Activated naive CD8-positive, alpha-beta T cell treated with anti-CD3 and anti-CD28 coated beads, Interleukin-2, amount 50 U/mL, for 24 hours (primary cell): ENCODE data around the gene KLK6.
"Not testable (repeated sequence)": the region's sequence is repeated elsewhere in the genome, so short reads cannot be mapped to it uniquely, and the experiment has no call there.

Experiments used
- ATAC-seq: fragments of 150-1000 bp; cut with Tn5 transposase; one replicate; pipeline ENCODE4 v1.10.0; 2021
- DNase-seq: peaks from one replicate; pipeline ENCODE4 v3.0.0; 2021
- H3K27ac Mint-ChIP-seq: one replicate; pipeline ENCODE4 v1.8.0; 2021; ENCODE audit warnings: mild to moderate bottlenecking, mixed read lengths
- H3K27me3 Mint-ChIP-seq: one replicate; pipeline ENCODE4 v1.8.0; 2021; ENCODE audit warnings: mixed read lengths
- H3K36me3 Mint-ChIP-seq: one replicate; pipeline ENCODE4 v1.8.0; 2021; ENCODE audit warnings: low read depth, mixed read lengths
- H3K4me1 Mint-ChIP-seq: one replicate; pipeline ENCODE4 v1.8.0; 2021; ENCODE audit warnings: mixed read lengths
- H3K4me3 Mint-ChIP-seq: one replicate; pipeline ENCODE4 v1.8.0; 2021; ENCODE audit warnings: mild to moderate bottlenecking, moderate library complexity, mixed read lengths
- H3K9me3 Mint-ChIP-seq: one replicate; pipeline ENCODE4 v1.8.0; 2021; ENCODE audit warnings: mixed read lengths

The KLK6 gene

GRCh38 chr19:51002089-51002532 is 32.7 kb upstream of the KLK6 start:
- Mint-ChIP-seq H3K4me1 (no peaks in the 10 kb centered on the region), H3K36me3 (no peaks in the 10 kb centered on the region), H3K27me3 (peaks cover 46% of the 10 kb centered on the region), H3K27ac (no peak overlapping the region), H3K4me3 (no peak overlapping the region), H3K9me3 (no peaks in the 10 kb centered on the region)
- ATAC-seq = no peak
- DNase-seq = no peak

DNA sequence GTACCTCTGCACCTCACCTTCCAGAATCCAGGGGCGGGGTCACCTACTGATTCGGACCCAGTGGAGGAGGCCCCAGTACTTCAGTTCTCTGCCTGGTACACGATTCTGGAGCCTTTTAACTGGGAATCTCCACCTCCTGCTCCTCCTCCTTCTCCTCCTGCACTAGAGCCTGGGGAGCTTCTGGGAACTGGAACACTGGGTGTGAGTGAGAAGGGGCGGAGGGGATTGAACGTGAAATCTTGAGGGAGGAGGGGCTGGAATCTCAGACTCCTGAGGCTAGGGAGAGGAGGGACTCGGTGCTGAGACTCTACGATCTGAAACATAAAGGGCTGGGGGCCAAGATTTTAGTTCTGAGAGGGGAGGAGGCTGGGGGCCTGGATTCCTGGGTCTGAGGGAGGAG is 32.1 kb upstream of the KLK6 start, which contains the start of gene KLK8:
KLK8 (minus strand) TSS at position 90 of the 400 bp plus-strand sequence. CDS start 437 bp downstream, outside the sequence.
- Mint-ChIP-seq H3K4me1 (no peaks in the 10 kb centered on the region), H3K27me3 (peaks cover 45% of the 10 kb centered on the region), H3K9me3 (no peaks in the 10 kb centered on the region), H3K4me3 (no peak within 1 kb of the TSS), H3K27ac (no peak within 1 kb of the TSS), H3K36me3 (no peaks in the 10 kb centered on the region)
- ATAC-seq = no peak
- DNase-seq = no peak

DNA sequence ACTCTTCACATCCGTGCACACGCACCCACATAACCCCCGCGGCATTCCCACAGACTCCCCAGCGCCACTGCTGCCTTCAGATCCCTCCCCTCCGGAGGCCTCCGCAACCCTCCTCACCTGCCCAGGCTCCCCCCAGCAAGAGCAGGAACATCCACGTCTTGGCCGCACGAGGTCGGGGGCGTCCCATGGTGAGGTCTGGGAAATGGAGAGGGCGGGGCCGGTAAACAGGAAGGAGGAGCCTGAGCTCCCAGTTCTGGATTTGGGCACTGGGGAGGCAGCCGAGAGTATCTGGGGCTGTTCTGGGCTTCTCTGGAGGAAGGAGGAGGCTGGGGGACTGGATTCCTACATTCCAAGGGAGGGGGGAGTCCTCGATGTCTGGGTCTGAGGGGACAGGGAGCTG is 31.6 kb upstream of the KLK6 start:
- H3K27me3 Mint-ChIP-seq = peaks cover 42% of the 10 kb centered on the region
- no peaks in the 10 kb centered on the region for H3K4me1 Mint-ChIP-seq
- no peaks in the 10 kb centered on the region for H3K36me3 Mint-ChIP-seq
- DNase-seq (no peak), ATAC-seq (no peak)
- no peak overlapping the region for H3K27ac Mint-ChIP-seq
- H3K9me3 Mint-ChIP-seq = no peaks in the 10 kb centered on the region
- H3K4me3 Mint-ChIP-seq = no peak overlapping the region

DNA sequence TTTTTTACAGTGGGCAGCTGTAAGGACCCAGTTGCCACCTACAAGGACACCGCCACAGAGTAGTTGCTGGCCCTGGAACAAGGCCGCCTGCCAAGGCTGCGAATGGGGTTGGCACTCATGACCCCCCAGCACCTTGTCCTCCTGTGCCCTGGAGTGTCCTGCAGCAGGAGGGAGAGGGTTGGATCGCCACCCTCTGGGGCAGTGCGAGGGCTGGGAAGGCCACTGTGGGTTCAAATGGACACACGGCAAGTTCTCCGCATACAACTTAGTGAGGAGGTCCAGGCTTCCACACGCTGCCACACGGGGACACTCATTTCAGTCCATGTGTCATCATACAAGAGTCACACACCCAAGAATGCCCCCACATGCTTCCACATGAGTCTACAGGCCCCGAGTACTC is 31.0 kb upstream of the KLK6 start:
- no peaks in the 10 kb centered on the region for H3K4me1 Mint-ChIP-seq
- no peaks in the 10 kb centered on the region for H3K36me3 Mint-ChIP-seq
- ATAC-seq (no peak), DNase-seq (no peak)
- H3K27ac Mint-ChIP-seq = no peak overlapping the region
- no peaks in the 10 kb centered on the region for H3K9me3 Mint-ChIP-seq
- H3K4me3 Mint-ChIP-seq = no peak overlapping the region
- H3K27me3 Mint-ChIP-seq = peaks cover 43% of the 10 kb centered on the region

DNA sequence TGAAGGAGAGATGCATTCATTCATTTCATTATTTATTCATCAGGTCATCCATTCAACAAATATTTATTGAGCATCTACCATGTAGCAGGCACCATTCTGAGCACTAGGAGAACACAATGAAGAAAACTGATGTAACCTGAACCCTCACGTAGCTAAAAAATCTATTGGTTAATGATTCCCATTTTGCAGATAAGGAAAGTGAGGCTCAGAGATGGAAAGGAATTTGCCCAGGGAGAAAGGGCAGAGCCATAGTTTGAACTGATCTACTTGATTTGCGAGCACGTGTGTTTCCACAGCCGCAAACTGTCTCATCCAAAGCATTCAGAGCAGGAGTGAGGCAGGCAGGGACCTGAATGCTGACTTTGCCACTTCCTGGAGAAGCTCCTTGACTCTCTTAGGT is 29.3 kb upstream of the KLK6 start:
- DNase-seq (no peak), ATAC-seq (no peak)
- peaks cover 38% of the 10 kb centered on the region for H3K27me3 Mint-ChIP-seq
- H3K4me1 Mint-ChIP-seq = no peaks in the 10 kb centered on the region
- H3K36me3 Mint-ChIP-seq = no peaks in the 10 kb centered on the region
- peaks cover 4% of the 10 kb centered on the region for H3K9me3 Mint-ChIP-seq
- no peak overlapping the region for H3K4me3 Mint-ChIP-seq
- no peak overlapping the region for H3K27ac Mint-ChIP-seq

- Mint-ChIP-seq H3K4me1 (no peaks in the 10 kb centered on the region), H3K36me3 (no peaks in the 10 kb centered on the region), H3K27ac (no peak overlapping the region), H3K4me3 (no peak overlapping the region), H3K27me3 (peaks cover 35% of the 10 kb centered on the region), H3K9me3 (peaks cover 4% of the 10 kb centered on the region)
- ATAC-seq (no peak), DNase-seq (no peak)
These were observed 28.7 kb upstream of the KLK6 start for GRCh38 chr19:50998061-50998460.

- peaks cover 23% of the 10 kb centered on the region for H3K27me3 Mint-ChIP-seq
- H3K36me3 Mint-ChIP-seq = no peaks in the 10 kb centered on the region
- H3K4me3 Mint-ChIP-seq = no peak overlapping the region
- no peaks in the 10 kb centered on the region for H3K4me1 Mint-ChIP-seq
- ATAC-seq (no peak), DNase-seq (no peak)
- H3K9me3 Mint-ChIP-seq = peaks cover 4% of the 10 kb centered on the region
- no peak overlapping the region for H3K27ac Mint-ChIP-seq
These were observed 24.7 kb upstream of the KLK6 start for GRCh38 chr19:50994129-50994528.

DNA sequence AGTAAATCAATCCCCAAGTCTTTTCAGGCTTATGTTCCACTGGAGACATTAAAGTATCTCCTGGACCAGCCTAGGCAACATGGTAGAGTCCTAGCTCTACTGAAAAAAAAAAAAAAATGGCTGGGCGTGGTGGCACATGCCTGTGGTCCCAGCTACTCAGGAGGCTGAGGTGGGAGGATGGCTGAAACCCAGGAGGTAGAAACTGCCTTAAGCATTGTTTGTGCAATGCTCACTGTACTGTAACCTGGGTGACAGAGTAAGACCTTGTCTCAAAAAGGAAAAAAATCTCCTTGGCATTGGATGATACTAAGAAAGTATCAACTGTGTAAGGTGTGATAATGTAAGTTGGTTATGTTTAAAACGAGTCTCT is 23.3 kb upstream of the KLK6 start:
- peaks cover 22% of the 10 kb centered on the region for H3K27me3 Mint-ChIP-seq
- no peak overlapping the region for H3K4me3 Mint-ChIP-seq
- no peak for DNase-seq
- no peaks in the 10 kb centered on the region for H3K4me1 Mint-ChIP-seq
- peaks cover 4% of the 10 kb centered on the region for H3K9me3 Mint-ChIP-seq
- ATAC-seq = no peak
- H3K36me3 Mint-ChIP-seq = no peaks in the 10 kb centered on the region
- no peak overlapping the region for H3K27ac Mint-ChIP-seq

GRCh38 chr19:50984416-50984815 is 15.0 kb upstream of the KLK6 start:
- H3K4me1 Mint-ChIP-seq, H3K9me3 Mint-ChIP-seq, H3K4me3 Mint-ChIP-seq, H3K36me3 Mint-ChIP-seq, ATAC-seq, DNase-seq, H3K27ac Mint-ChIP-seq: not testable (repeated sequence)
- peaks cover 41% of the 10 kb centered on the region for H3K27me3 Mint-ChIP-seq

DNA sequence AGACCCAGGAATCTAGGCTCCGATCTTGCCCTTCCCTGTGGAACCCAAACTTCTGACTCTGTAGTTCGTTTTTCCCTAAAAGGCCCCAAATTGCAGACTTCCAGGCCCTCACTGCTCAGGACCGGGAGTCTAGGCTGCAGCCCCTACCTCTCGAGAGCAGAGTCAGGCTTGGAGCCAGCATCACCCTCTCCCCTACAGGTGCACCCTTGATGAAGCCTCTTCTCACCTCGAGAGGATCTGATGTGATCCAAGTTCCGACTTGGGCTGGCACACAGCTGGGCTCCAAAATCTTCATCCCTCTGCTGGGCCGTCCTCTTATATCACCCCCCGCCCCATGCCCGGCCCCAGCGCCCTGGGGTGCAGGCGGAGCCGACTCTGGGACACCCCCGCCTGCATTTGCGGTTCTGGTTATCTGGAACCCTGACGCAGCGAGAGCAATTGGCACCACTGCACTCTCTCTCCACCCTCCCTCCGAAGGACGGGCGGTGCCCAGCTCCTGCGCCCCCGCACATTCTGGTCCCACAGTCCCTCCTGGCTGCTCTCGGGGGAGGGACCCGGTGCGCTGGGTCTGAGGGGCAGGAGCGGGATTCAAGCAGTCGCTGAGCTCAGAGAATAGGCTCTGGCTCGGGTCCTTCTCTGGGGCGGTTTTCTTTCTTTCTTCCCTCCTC is 14.4 kb upstream of the KLK6 start, which contains the start of gene KLK7:
KLK7 (minus strand) TSS at position 293 of the 668 bp plus-strand sequence. CDS start 1,518 bp downstream, outside the sequence.
- DNase-seq (no peak), ATAC-seq (no peak)
- Mint-ChIP-seq H3K4me3 (no peak within 1 kb of the TSS), H3K4me1 (no peaks in the 10 kb centered on the region), H3K9me3 (no peaks in the 10 kb centered on the region), H3K27me3 (peaks cover 39% of the 10 kb centered on the region), H3K27ac (no peak within 1 kb of the TSS), H3K36me3 (no peaks in the 10 kb centered on the region)

DNA sequence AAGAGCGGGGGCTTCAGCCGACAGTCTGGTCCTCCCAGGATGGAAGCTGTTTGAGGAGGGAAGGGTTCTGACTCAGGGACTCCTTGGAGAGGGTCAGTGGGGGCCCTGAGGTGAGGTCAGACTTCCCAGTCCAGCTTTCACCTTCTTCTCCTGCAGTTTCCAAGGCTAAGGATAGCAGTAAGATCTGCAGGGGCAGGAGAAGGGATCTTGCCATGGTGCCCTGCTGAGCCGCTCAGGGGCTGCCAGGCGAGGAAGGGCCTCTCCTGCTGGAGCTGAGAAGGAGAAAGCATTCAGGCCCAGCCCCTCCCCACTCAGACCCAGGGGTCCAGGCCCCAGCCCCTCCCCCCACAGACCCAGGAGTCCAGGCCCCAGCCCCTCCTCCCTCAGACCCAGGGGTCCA is 12.8 kb upstream of the KLK6 start:
- ATAC-seq (no peak), DNase-seq (no peak)
- Mint-ChIP-seq H3K36me3 (no peaks in the 10 kb centered on the region), H3K27me3 (peaks cover 43% of the 10 kb centered on the region), H3K4me3 (no peak overlapping the region), H3K9me3 (no peaks in the 10 kb centered on the region), H3K4me1 (no peaks in the 10 kb centered on the region), H3K27ac (no peak overlapping the region)

DNA sequence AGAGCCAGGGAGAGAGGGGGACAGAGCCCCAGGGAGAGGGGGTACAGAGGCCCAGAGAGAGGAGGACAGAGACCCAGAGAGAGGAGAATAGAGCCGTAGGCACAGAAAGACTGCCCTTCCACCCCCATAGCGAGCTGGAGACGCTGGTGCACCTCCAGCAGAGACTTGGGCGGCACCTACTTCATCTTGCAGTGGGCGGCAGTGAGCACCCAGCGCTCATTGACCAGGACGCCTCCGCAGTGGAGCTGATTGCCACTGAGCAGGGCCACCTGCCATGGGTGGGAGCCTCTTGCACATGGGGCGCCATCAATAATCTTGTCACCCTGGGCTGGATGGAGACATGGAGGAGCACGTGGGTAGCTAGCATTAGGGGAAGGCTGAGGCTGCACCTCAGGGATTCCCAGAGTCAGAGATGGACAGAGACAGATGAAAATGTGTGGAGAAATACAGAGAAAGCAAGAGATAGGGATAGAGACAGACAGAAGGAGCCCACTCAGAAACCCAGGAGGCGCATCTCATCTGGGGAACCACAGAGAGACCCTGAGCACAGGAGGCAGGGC is 12.3 kb upstream of the KLK6 start:
- H3K4me1 Mint-ChIP-seq = no peaks in the 10 kb centered on the region
- DNase-seq = no peak
- no peak overlapping the region for H3K27ac Mint-ChIP-seq
- peaks cover 46% of the 10 kb centered on the region for H3K27me3 Mint-ChIP-seq
- H3K4me3 Mint-ChIP-seq = no peak overlapping the region
- no peaks in the 10 kb centered on the region for H3K36me3 Mint-ChIP-seq
- ATAC-seq = no peak
- no peaks in the 10 kb centered on the region for H3K9me3 Mint-ChIP-seq

DNA sequence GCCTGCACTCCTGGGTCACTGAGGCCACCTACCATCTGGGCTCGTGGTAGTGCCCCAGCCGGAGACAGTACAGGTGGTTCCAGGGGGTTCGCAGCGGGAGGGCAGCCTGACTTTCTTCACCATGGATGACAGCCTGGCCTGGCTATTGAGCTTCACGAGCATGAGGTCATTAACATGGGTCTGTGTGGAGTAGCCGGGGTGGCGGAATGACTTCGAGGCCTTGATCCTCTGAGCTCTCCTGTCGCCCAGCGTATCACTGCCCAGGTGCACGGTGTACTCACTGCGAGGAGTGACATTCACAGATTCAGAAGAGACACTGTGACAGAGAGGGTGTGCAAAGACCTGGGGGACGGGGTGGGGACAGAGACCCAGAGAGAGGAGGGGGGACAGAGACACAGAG is 10.8 kb upstream of the KLK6 start:
- Mint-ChIP-seq H3K27me3 (peaks cover 52% of the 10 kb centered on the region), H3K9me3 (no peaks in the 10 kb centered on the region), H3K36me3 (no peaks in the 10 kb centered on the region), H3K4me1 (no peaks in the 10 kb centered on the region), H3K27ac (no peak overlapping the region), H3K4me3 (no peak overlapping the region)
- no peak for DNase-seq
- no peak for ATAC-seq

GRCh38 chr19:50979758-50980157 is 10.4 kb upstream of the KLK6 start:
- no peaks in the 10 kb centered on the region for H3K4me1 Mint-ChIP-seq
- H3K4me3 Mint-ChIP-seq = no peak overlapping the region
- H3K27ac Mint-ChIP-seq = no peak overlapping the region
- DNase-seq (no peak), ATAC-seq (no peak)
- H3K27me3 Mint-ChIP-seq = peaks cover 48% of the 10 kb centered on the region
- no peaks in the 10 kb centered on the region for H3K36me3 Mint-ChIP-seq
- H3K9me3 Mint-ChIP-seq = no peaks in the 10 kb centered on the region

- Mint-ChIP-seq H3K4me1 (no peaks in the 10 kb centered on the region), H3K27me3 (peaks cover 48% of the 10 kb centered on the region), H3K36me3 (no peaks in the 10 kb centered on the region), H3K4me3 (no peak overlapping the region), H3K27ac (no peak overlapping the region), H3K9me3 (no peaks in the 10 kb centered on the region)
- ATAC-seq (no peak), DNase-seq (no peak)
These were observed 9.5 kb upstream of the KLK6 start for GRCh38 chr19:50978772-50979390.
